DND-41 (cell line): ENCODE results near the gene DHRS3.

Experiments
- CTCF ChIP-seq: IDR thresholded peaks from 2 replicates; pipeline ENCODE4 v1.5.1; 2012; ENCODE audit warnings: borderline replicate concordance, low read length, moderate library complexity, mild to moderate bottlenecking; ENCODE audit not compliant: poor library complexity, severe bottlenecking; ENCODE audit errors: extremely low read depth
- EZH2 ChIP-seq: IDR thresholded peaks from 3 replicates; pipeline ENCODE4 v1.6.1; 2012; ENCODE audit warnings: borderline replicate concordance, low read depth, mild to moderate bottlenecking, moderate library complexity, low read length, inconsistent platforms; ENCODE audit not compliant: severe bottlenecking

- TF ChIP-seq CTCF: no peak
- TF ChIP-seq EZH2: no peak
These were observed 26.6 kb downstream of the DHRS3 start for GRCh38 chr1:12591267-12591938.
